Activated CD8-positive, alpha-beta memory T cell treated with anti-CD3 and anti-CD28 coated beads, Interleukin-2, amount 50 U/mL, for 24 hours (primary cell): ENCODE measurements around the gene SCLY.
"Not testable (repeated sequence)": the region's sequence is repeated elsewhere in the genome, so short reads cannot be mapped to it uniquely, and the experiment has no call there.

ENCODE experiments used
- DNase-seq: peaks from one replicate; pipeline ENCODE4 v3.0.0-alpha.2; 2020; ENCODE audit errors: extremely low read depth

Gene SCLY

GRCh38 chr2:238060542-238061314 lies at the start of gene SCLY:
Gene SCLY, plus strand, starts transcription at chr2:238061001. Its CDS starts 54 bp downstream, at chr2:238061055.
- peak; percentile 87 for DNase-seq

DNA sequence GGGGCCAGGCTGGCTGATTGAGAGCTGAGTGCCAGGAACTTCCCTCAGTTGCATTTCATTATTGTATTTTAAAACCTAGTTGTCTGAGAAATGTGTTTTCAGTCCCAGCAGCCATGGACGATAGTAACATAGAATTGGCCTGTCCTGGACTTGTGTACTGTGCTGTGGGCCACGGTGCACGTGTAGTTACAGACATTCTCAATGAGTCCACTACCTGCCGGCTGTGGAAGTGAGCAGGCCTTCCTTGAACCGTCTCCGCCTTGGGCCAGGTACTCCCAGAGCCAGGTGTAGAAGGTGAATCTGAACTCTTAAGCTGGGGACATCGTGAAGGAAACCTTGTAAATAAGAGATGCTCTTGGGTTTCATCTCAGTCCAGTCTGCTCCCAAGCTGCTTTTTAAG lies 47.0 kb upstream of the SCLY start:
- no peak for DNase-seq

DNA sequence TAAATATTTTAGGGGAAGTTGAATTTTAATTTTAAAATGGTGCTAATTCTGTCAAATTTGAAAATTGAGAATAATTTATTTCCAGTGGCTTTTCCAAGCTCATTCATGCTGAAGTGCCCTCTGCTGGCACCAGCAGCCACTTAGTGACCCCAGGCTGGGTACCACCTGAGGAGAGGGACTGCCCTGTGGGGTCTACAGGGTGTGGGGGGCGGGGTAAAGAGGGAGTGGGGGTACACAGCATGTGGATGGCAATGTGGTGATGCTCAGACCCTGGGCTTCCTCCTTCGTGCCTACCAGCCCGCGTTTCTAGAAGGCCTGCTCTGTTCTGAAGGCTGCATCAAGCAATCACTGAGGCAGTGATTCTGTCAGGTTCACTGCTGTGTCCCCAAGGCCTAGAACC lies 45.1 kb upstream of the SCLY start:
- no peak for DNase-seq

GRCh38 chr2:238016526-238016925 lies 44.3 kb upstream of the SCLY start:
- no peak for DNase-seq

DNA sequence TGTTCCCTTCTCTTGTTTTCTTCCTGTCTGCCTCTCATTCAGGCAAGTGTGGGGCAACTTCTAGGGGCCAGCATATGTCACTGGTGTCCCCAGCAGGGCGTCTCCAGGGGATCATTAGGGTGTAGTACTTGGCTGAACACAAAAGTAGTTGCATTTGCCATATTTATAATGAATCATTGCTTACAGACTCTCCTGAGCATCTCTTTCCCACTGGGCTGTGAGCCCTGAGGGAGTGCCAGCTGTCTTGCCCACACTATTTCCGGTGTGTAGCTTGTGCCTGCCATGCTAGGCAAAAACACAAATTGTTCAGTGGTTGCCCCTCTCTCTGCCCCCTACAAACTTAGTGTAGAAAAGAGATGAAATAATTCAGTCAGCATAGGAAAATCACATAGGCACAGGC lies 40.8 kb upstream of the SCLY start:
- no peak for DNase-seq

- no peak for DNase-seq
Observed at GRCh38 chr2:238020816-238021215, 40.0 kb upstream of the SCLY start.

GRCh38 chr2:238021327-238021726 lies 39.5 kb upstream of the SCLY start:
- DNase-seq: no peak

GRCh38 chr2:238022594-238023157 lies 38.1 kb upstream of the SCLY start:
- DNase-seq: no peak

DNA sequence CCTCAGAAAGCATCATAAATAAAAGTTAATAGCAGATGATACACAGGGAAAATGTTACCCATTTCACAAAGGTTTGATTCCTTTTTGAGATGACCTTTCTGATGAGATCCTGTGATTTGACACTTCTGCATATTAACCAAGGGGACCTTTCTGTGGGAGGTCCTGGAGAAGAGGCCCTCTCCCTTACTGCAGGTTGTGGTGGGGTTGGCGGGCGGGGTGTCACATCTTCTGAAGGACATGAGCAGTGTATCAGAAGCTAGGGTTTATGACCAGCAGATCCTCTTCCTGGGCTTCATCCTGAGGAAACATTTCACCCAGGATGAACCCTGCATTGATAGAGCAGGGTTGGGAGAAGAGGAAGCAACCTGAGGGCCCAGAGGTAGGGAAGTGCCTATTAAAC lies 37.2 kb upstream of the SCLY start:
- DNase-seq: no peak

DNA sequence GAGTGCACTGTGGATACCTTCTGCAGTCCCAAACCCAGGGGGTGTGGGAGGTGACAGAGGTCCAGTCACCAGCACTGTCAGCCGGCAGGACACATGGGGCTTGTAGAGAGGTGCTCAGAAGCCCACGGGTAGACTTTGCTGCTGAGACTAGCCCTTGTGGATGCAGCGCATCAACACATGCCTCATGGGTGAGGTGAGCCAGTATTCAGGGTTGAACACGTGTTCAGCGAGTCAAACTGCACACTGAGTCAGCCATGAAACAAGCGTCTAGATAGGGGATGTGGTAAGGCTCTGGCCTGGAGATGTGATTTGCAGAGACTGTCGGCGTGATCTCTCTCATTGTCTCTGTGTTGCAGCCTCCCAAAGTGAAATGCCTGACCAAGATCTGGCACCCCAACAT lies 35.8 kb upstream of the SCLY start:
- peak; percentile 7 for DNase-seq

DNA sequence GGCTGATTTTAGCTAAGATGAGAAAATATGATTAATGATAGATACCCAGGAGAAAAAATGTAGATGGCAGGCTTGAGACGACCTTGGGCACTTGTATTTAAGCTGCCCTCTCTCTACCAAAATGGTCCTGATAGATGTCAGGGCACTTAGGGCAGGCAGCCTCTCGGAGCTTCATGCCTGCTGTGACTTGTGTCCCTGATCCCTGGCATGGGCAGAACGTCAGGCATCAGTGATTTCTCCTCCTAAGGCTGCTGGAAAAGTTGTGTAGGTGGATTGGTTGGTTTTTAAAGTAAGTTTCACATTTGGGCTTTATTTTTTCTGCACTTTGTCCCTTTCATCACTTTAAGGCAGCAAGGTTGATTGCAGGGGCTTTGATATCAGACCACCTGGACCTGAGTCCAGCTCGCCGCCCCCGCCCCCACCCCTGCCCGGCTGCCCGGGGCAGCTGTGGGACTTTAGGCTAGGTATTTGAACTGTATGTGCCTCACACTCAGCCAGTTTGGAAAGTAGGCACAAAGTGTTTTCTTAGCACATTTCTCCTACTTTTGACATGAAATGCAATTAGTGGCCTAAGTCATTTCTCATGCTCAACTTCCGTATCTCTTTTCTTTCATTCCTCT lies 35.0 kb upstream of the SCLY start:
- DNase-seq: no peak

- DNase-seq: no peak
Observed at GRCh38 chr2:238027058-238027457, 33.7 kb upstream of the SCLY start.

- no peak for DNase-seq
Observed at GRCh38 chr2:238027591-238028415, 33.0 kb upstream of the SCLY start.

DNA sequence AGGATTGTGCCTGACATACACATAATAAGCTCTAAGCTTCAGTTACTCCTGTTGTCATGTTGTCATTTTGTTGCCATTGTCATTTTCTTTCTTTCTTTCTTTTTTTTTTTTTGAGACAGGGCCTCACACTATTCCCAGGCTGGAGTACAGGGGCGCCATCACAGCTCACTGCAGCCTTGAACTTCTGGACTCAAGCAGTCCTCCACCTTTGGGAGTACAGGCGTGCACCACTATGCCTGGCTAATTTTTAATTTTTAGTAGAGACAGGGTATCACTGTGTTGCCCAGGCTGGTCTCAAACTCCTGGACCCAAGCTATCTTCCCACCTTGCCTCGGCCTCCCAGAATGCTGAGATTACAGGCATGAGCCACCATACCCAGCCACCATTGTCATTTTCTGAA lies 30.9 kb upstream of the SCLY start:
- DNase-seq: no peak

GRCh38 chr2:238030422-238031155 lies 30.2 kb upstream of the SCLY start:
- no peak for DNase-seq

GRCh38 chr2:238031751-238032150 lies 29.1 kb upstream of the SCLY start:
- DNase-seq: no peak

DNA sequence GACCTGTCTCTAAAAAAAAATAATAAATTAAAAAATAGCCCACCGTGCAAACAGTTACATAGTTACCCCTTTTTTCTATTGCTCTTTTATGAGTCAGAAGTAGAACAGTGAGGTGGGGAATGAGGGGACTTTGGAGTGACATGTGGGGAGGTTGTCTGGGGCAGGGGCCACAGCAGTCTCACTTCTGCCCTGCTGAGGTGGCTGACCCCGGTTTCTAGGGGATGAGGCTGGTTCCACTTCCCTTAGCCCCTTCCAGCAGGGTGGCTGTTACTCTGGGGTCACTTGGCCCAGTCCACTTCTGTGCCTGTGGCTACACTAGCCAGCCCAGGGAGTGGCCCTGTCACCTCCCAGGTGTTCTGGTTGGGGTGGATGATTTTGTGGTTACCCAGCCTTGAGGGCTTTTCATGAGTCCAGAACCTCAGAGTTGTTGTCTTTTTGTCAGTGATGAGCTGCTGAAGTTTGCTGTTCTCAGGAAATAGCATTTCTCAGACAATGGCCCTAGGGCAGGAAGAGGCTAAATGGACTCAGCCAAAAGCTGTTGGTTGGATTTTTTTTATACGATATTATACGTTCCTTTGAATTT lies 28.0 kb upstream of the SCLY start:
- no peak for DNase-seq

DNA sequence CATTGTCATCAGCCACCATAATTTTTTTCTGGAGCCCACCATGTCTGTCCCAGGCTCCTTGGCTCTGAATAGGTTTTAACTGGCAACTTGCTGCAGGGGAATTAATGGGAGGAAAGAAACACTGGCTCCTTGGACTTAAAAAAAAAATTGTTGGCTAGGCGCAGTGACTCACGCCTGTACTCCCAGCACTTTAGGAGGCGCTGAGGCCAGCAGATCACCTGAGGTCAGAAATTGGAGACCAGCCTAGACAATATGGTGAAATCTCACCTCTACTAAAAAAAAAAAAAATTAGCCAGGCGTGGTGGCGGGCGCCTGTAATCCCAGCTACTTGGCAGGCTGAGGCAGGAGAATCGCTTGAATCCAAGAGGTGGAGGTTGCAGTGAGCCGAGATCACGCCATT lies 26.8 kb upstream of the SCLY start:
- not testable (repeated sequence) for DNase-seq

DNA sequence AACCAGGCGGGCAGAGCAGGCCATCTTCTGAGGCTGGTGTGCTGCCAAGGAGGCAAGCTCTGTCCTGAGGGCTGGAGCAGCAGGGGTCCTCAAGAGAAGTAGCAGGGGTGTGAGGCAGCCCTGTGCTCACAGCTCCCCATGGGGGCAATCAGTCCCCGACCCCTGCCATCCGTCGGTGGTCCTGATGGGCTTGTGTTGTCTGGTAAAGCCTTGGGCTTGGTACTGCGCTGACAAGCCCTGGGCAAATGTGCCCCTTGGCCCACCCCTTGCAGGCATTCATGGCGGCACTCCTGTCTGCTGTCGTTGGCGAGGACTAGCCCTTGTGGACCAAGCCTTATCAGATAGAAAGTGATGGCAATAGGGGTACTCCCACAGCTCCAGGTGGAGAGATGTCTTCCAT lies 22.6 kb upstream of the SCLY start:
- no peak for DNase-seq

DNA sequence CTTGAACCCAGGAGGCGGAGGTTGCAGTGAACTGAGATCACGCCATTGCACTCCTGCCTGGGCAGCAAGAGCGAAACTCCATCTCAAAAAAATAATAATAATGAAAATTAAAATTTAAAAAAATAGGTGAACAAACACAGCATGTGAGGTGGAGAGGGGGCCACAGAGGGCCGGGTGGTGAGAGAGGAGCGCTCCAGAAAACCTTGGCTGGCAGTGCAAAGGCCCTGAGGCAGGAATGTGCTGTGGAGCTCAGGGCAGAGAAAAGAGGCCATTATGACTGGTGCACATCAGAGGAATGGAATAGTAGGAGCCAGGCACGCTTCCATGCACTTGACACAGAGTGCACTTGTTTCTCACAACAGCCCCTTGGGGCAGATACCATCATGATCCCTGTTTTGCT lies 21.6 kb upstream of the SCLY start:
- no peak for DNase-seq

- DNase-seq: no peak
Observed at GRCh38 chr2:238039985-238040384, 20.8 kb upstream of the SCLY start.
